Measurements from ENCODE around the gene PDS5A. TPM values are rescaled to one million over a fixed set of nuclear protein-coding genes. Genes with fewer than 3 reads are reported as not detected.

PDS5A gene
- total and polyA plus RNA-seq, 9 of the 15 experiments (the other 6 are each of a cell fraction or from before 2014, with no cell fraction given), result 16.4 to 85.4 (median 70.0) TPM

GRCh38 chr4:39976141-39976944 lies 1.4 kb downstream of the PDS5A start (continued):
- TF ChIP-seq ZNF518B (CRISPR knock-in tag; IDR thresholded peaks at IDR 0.05) (no peak), ZNF436 (CRISPR knock-in tag; IDR thresholded peaks at IDR 0.05) (no peak), HMGXB4 (CRISPR knock-in tag; IDR thresholded peaks at IDR 0.05) (peak; percentile 33; the same call in 1 of the 2 replicates), TEAD1 (CRISPR knock-in tag; IDR thresholded peaks at IDR 0.05) (no peak), DDX20 (tag; IDR thresholded peaks at IDR 0.05; ENCODE audit: low read depth) (no peak), MTF1 (CRISPR knock-in tag; IDR thresholded peaks at IDR 0.05; ENCODE audit: borderline replicate concordance) (no peak), MAFG (tag; conservative IDR thresholded peaks at IDR 0.05) (no peak), TFAM (CRISPR knock-in tag; conservative IDR thresholded peaks at IDR 0.05) (no peak), CEBPZ (IDR thresholded peaks at IDR 0.05; ENCODE audit: borderline replicate concordance, low read depth, low read length) (no peak), SMAD1 (IDR thresholded peaks at IDR 0.05; ENCODE audit: low read depth, low read length, partially characterized antibody) (no peak), BRF2 (IDR thresholded peaks at IDR 0.05; ENCODE audit: borderline replicate concordance, insufficient read depth, insufficient read length) (no peak), ERF (CRISPR knock-in tag; IDR thresholded peaks at IDR 0.05) (no peak), ZNF280B (CRISPR knock-in tag; IDR thresholded peaks at IDR 0.05) (no peak), ZNF589 (CRISPR knock-in tag; IDR thresholded peaks at IDR 0.05; ENCODE audit: low read depth) (no peak)

Data from K562 (cell line).